MG63 (cell line): Measurements from ENCODE around the gene PPP1R9B. TPM values are rescaled to one million over a fixed set of nuclear protein-coding genes. Genes with fewer than 3 reads are reported as not detected.

Experiments
- DNase-seq: peaks from one replicate; pipeline ENCODE4 v3.0.0-alpha.2; 2020
- H3K27me3 ChIP-seq: fragments of 250-450 bp; sonication (Bioruptor Pico); 2 replicates; pipeline ENCODE4 v1.5.1; 2020; ENCODE audit warnings: mild to moderate bottlenecking, moderate library complexity
- H3K36me3 ChIP-seq: fragments of 250-450 bp; sonication (Bioruptor Pico); 2 replicates; pipeline ENCODE4 v1.5.1; 2020; ENCODE audit warnings: mild to moderate bottlenecking, moderate library complexity
- H3K4me3 ChIP-seq: fragments of 250-450 bp; sonication (Bioruptor Pico); 2 replicates; pipeline ENCODE4 v1.5.1; 2020; ENCODE audit warnings: mild to moderate bottlenecking, moderate library complexity
- H3K9me3 ChIP-seq: fragments of 250-450 bp; sonication (Bioruptor Pico); 2 replicates; pipeline ENCODE4 v1.5.1; 2020; ENCODE audit warnings: mild to moderate bottlenecking, moderate library complexity
- total RNA-seq: library from RNA; depleted of rRNA; stranded (reverse); fragments of >200 nt; shearing (Covaris generic); gene quantifications from 2 replicates; pipeline ENCODE4 v1.2.3, GENCODE V29; 2014; ENCODE audit warnings: low replicate concordance

PPP1R9B gene
- total RNA-seq, 1 experiment from 2014 or later: 68.2 TPM

- Histone ChIP-seq H3K27me3 (no peaks in the 10 kb centered on the region), H3K36me3 (peaks cover 3% of the 10 kb centered on the region; the same call in 1 of the 2 replicates), H3K9me3 (no peaks in the 10 kb centered on the region), H3K4me3 (no peak overlapping the region)
- no peak for DNase-seq
Measured at GRCh38 chr17:50099003-50099402, 51.5 kb downstream of the PPP1R9B start.

- no peak for DNase-seq
- no peaks in the 10 kb centered on the region for H3K9me3 ChIP-seq
- peaks cover 3% of the 10 kb centered on the region; the same call in 1 of the 2 replicates for H3K36me3 ChIP-seq
- no peaks in the 10 kb centered on the region for H3K27me3 ChIP-seq
- H3K4me3 ChIP-seq: no peak overlapping the region
Measured at GRCh38 chr17:50098583-50098982, 51.9 kb downstream of the PPP1R9B start.

DNA sequence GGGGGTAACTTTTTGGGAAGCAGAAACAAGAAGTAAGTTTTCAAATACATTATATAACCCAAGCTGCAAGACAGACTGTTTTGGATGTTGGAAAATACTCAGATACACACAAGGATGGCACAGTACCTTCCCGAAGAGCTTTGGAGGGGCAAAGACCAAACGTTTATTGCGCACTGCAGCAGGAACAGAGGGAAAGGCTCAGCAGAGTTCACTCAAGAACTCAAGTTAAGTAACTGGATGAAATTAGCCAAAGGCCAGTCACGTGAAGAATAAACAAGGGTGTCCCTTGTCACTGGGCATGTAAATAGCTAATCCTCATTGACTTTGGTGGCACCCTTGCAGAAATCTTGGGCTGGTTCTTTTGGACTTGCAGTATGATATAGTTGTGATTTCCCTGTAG lies 52.6 kb downstream of the PPP1R9B start:
- Histone ChIP-seq H3K9me3 (no peaks in the 10 kb centered on the region), H3K4me3 (no peak overlapping the region), H3K27me3 (no peaks in the 10 kb centered on the region), H3K36me3 (peaks cover 3% of the 10 kb centered on the region; the same call in 1 of the 2 replicates)
- DNase-seq: no peak

- no peak for DNase-seq
Measured at GRCh38 chr17:50097455-50097854, 53.0 kb downstream of the PPP1R9B start.

DNA sequence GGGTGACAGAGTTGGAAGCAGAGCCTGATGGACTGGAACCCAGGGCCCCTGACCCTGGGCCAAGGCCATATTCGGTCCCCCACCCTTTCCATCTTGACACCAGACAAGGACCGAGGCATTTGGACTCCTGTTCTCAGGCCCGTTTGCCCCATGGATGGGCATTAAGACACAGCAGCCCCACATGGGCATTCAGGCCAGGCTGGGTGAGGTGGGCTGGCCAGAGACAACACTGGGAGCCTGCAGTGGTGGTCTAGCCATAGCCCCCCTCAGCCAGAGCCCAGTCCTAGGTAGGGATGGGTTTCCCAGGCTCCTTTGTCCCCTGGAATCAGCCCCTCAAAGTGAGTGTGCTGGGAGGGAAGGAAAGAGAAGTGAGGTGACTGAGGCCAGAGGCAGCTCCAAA lies 53.7 kb downstream of the PPP1R9B start:
- no peaks in the 10 kb centered on the region for H3K9me3 ChIP-seq
- DNase-seq: no peak
- no peak overlapping the region for H3K4me3 ChIP-seq
- H3K27me3 ChIP-seq: no peaks in the 10 kb centered on the region
- H3K36me3 ChIP-seq: peaks cover 4% of the 10 kb centered on the region; the same call in 1 of the 2 replicates

More at GRCh38 chr17:50097455-50097854, 53.0 kb downstream of the PPP1R9B start:
- H3K9me3 ChIP-seq: no peaks in the 10 kb centered on the region
- no peak overlapping the region for H3K4me3 ChIP-seq
- H3K27me3 ChIP-seq: no peaks in the 10 kb centered on the region
- H3K36me3 ChIP-seq: peaks cover 3% of the 10 kb centered on the region; the same call in 1 of the 2 replicates

DNA sequence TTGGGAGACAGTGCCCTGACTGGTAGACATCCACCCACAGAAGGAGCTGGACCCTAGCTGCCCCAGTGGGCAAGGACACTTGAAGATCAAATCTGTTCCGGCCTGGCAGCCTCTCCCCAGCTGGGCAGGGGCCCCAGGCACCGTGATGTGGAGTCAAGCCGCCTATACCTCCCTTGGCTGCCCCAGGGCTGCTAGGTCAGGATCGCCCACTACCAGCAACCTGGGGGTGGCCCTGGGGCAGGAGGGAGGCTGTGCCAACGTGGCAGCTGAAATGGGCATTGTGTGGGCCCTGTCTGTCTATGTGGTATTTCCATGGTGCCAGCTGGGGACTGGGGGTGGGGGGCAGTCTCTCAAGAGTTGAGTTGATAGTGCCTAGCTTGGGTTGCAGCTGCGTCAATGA lies 54.4 kb downstream of the PPP1R9B start:
- DNase-seq: no peak
- no peaks in the 10 kb centered on the region for H3K27me3 ChIP-seq
- H3K9me3 ChIP-seq: no peaks in the 10 kb centered on the region
- peaks cover 11% of the 10 kb centered on the region; the same call in 1 of the 2 replicates for H3K36me3 ChIP-seq
- peak overlapping the region; percentile 72 for H3K4me3 ChIP-seq

GRCh38 chr17:50095626-50096037 lies 54.8 kb downstream of the PPP1R9B start:
- Histone ChIP-seq H3K4me3 (peak overlapping the region; percentile 72), H3K36me3 (peaks cover 15% of the 10 kb centered on the region), H3K27me3 (no peaks in the 10 kb centered on the region), H3K9me3 (no peaks in the 10 kb centered on the region)
- no peak for DNase-seq

GRCh38 chr17:50094753-50095619 lies 55.5 kb downstream of the PPP1R9B start, which contains the start of gene PDK2:
Gene PDK2, plus strand, starts transcription at chr17:50095351. Its CDS starts 85 bp downstream, at chr17:50095436.
- Histone ChIP-seq H3K4me3 (peak within 1 kb of the TSS; percentile 72), H3K36me3 (peaks cover 22% of the 10 kb centered on the region), H3K27me3 (no peaks in the 10 kb centered on the region), H3K9me3 (no peaks in the 10 kb centered on the region)
- peak; percentile 97 for DNase-seq

DNA sequence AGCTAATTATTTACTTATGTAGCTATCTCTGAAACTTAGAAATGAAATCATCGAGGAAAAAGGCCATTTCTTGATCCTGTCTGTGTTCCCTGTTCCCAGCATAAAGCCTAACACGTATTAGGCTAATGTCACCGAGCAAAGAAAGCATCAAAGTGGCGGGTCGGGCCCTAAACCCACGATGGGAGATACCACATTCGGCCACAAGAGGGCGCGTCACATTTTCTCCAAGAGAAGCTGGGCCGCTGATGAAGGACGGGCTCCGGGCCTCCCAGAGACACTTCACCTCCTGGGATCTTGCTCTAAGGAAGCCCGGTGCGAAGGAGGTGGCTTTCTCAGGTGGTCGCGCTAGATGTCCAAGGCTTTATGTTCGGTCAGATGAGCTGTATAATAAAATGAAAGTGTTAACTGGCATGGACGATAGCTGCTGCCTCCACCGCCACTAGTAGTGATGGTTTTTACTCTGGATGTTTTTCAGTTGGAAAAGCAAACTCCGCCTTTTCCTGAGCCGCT lies 56.2 kb downstream of the PPP1R9B start:
- Histone ChIP-seq H3K9me3 (no peaks in the 10 kb centered on the region), H3K27me3 (no peaks in the 10 kb centered on the region), H3K4me3 (peak overlapping the region; percentile 72), H3K36me3 (peaks cover 29% of the 10 kb centered on the region)
- DNase-seq: peak; percentile 81

DNA sequence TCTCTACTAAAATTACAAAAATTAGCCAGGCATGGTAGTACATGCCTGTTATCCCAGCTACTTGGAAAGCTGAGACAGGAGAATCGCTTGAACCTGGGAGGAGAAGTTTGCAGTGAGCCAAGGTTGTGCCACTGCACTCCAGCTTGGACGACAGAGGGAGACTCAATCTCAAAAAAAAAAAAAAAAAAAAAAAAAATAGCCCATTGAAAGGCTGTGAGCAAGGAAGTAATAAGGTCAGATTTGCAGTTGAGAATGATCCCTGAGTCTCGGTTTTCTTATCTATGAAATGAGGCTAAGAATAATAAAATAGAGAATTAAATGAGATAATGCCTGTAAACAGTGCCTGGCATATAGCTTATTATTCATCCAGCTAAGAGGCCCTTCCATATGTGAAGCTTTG lies 56.7 kb downstream of the PPP1R9B start:
- DNase-seq: no peak

DNA sequence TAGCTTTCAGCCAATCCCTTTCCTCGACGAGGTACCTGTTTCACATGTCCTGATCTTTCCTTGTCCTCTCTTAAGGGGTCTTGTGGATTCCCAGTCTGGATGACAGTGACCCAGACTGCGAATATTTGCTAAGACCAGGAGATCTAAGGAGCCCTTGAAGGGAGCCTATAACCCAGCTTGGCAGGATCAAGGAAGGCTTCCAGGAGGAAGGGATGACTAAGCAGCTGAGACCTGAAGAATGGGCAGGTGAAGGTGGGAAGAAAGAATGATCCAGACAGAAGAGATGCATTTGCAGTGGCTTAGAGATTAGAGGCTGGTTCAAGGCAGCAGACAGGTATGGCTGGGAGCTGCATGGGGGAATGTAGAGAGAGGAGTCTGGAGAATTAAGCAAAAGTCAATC lies 57.2 kb downstream of the PPP1R9B start:
- no peak for DNase-seq
- H3K9me3 ChIP-seq: no peaks in the 10 kb centered on the region
- H3K27me3 ChIP-seq: no peaks in the 10 kb centered on the region
- no peak overlapping the region for H3K4me3 ChIP-seq
- peaks cover 39% of the 10 kb centered on the region for H3K36me3 ChIP-seq

More for the DNA sequence above, 56.7 kb downstream of the PPP1R9B start:
- Histone ChIP-seq H3K27me3 (no peaks in the 10 kb centered on the region), H3K36me3 (peaks cover 34% of the 10 kb centered on the region), H3K4me3 (no peak overlapping the region), H3K9me3 (no peaks in the 10 kb centered on the region)

- no peaks in the 10 kb centered on the region for H3K9me3 ChIP-seq
- DNase-seq: no peak
- H3K27me3 ChIP-seq: no peaks in the 10 kb centered on the region
- H3K36me3 ChIP-seq: peaks cover 50% of the 10 kb centered on the region
- no peak overlapping the region for H3K4me3 ChIP-seq
Measured at GRCh38 chr17:50091918-50092285, 58.6 kb downstream of the PPP1R9B start.

GRCh38 chr17:50090971-50091917 lies 59.2 kb downstream of the PPP1R9B start:
- H3K9me3 ChIP-seq: no peaks in the 10 kb centered on the region
- no peak for DNase-seq

GRCh38 chr17:50090071-50090470 lies 60.4 kb downstream of the PPP1R9B start:
- Histone ChIP-seq H3K36me3 (peaks cover 61% of the 10 kb centered on the region), H3K9me3 (no peaks in the 10 kb centered on the region), H3K4me3 (no peak overlapping the region), H3K27me3 (no peaks in the 10 kb centered on the region)
- DNase-seq: no peak

More at GRCh38 chr17:50090971-50091917, 59.2 kb downstream of the PPP1R9B start:
- Histone ChIP-seq H3K36me3 (peaks cover 56% of the 10 kb centered on the region), H3K27me3 (no peaks in the 10 kb centered on the region), H3K4me3 (no peak overlapping the region)

- no peak for DNase-seq
- H3K36me3 ChIP-seq: peaks cover 68% of the 10 kb centered on the region
Measured at GRCh38 chr17:50088952-50089825, 61.3 kb downstream of the PPP1R9B start.

GRCh38 chr17:50087912-50088405 lies 62.5 kb downstream of the PPP1R9B start:
- H3K9me3 ChIP-seq: no peaks in the 10 kb centered on the region
- H3K4me3 ChIP-seq: no peak overlapping the region
- no peak for DNase-seq
- H3K36me3 ChIP-seq: peaks cover 76% of the 10 kb centered on the region
- H3K27me3 ChIP-seq: no peaks in the 10 kb centered on the region

More at GRCh38 chr17:50088952-50089825, 61.3 kb downstream of the PPP1R9B start:
- H3K9me3 ChIP-seq: no peaks in the 10 kb centered on the region
- no peak overlapping the region for H3K4me3 ChIP-seq
- H3K27me3 ChIP-seq: no peaks in the 10 kb centered on the region
